GM23248 (cell line): ENCODE measurements around the gene ENTREP1.
"Not testable (repeated sequence)": the region's sequence is repeated elsewhere in the genome, so short reads cannot be mapped to it uniquely, and the experiment has no call there.

Experiments used
- EZH2 ChIP-seq: fragments of 200-600 bp; sonication (generic); IDR thresholded peaks from 2 replicates; pipeline ENCODE4 v1.6.1; 2018; ENCODE audit warnings: antibody characterized with exemption, mild to moderate bottlenecking; ENCODE audit not compliant: insufficient read depth, poor library complexity, severe bottlenecking
- EZH2phosphoT487 ChIP-seq: fragments of 200-600 bp; sonication (generic); IDR thresholded peaks from 2 replicates; pipeline ENCODE4 v1.6.1; 2018; ENCODE audit warnings: antibody characterized with exemption, moderate library complexity, mild to moderate bottlenecking, low read depth; ENCODE audit not compliant: insufficient read depth

GRCh38 chr9:69306895-69307445 is 18.0 kb upstream of the ENTREP1 start:
- not testable (repeated sequence) for TF ChIP-seq EZH2phosphoT487, EZH2
